NB4 (cell line): ENCODE measurements around the gene DRC7.

Source experiments
- DNase-seq: peaks from one replicate; pipeline ENCODE4 v3.0.0; 2010; ENCODE audit warnings: low read depth
- H3K4me3 ChIP-seq: one replicate; pipeline ENCODE4 v1.5.1; 2011; ENCODE audit warnings: mild to moderate bottlenecking, low read depth, low read length, moderate library complexity
- CTCF ChIP-seq: IDR thresholded peaks from one replicate; pipeline ENCODE4 v1.5.1; 2012; ENCODE audit warnings: low read depth, low read length
- MAX ChIP-seq: IDR thresholded peaks from 2 replicates; pipeline ENCODE4 v1.6.1; 2011; ENCODE audit warnings: low read depth, low read length
- MYC ChIP-seq: IDR thresholded peaks from 2 replicates; pipeline ENCODE4 v1.6.1; 2011; ENCODE audit warnings: low read depth, low read length
- POLR2A ChIP-seq: IDR thresholded peaks from 2 replicates; pipeline ENCODE4 v1.6.1; 2011; ENCODE audit warnings: mild to moderate bottlenecking; ENCODE audit not compliant: insufficient read length; ENCODE audit errors: extremely low read depth

The DRC7 gene

GRCh38 chr16:57653936-57654335 lies 40.7 kb upstream of the DRC7 start:
- no peak overlapping the region for H3K4me3 ChIP-seq
- TF ChIP-seq POLR2A (no peak), MYC (no peak), CTCF (no peak), MAX (no peak)
- DNase-seq: no peak

- TF ChIP-seq MYC: no peak
- TF ChIP-seq CTCF: no peak
- no peak for TF ChIP-seq POLR2A
- TF ChIP-seq MAX: no peak
- DNase-seq: no peak
These were observed 38.2 kb upstream of the DRC7 start for GRCh38 chr16:57656342-57656955.

GRCh38 chr16:57657228-57657627 lies 37.4 kb upstream of the DRC7 start:
- no peak for DNase-seq
- TF ChIP-seq MAX: no peak
- no peak for TF ChIP-seq CTCF
- TF ChIP-seq MYC: no peak
- H3K4me3 ChIP-seq: no peak overlapping the region

More at GRCh38 chr16:57656342-57656955, 38.2 kb upstream of the DRC7 start:
- no peak overlapping the region for H3K4me3 ChIP-seq

DNA sequence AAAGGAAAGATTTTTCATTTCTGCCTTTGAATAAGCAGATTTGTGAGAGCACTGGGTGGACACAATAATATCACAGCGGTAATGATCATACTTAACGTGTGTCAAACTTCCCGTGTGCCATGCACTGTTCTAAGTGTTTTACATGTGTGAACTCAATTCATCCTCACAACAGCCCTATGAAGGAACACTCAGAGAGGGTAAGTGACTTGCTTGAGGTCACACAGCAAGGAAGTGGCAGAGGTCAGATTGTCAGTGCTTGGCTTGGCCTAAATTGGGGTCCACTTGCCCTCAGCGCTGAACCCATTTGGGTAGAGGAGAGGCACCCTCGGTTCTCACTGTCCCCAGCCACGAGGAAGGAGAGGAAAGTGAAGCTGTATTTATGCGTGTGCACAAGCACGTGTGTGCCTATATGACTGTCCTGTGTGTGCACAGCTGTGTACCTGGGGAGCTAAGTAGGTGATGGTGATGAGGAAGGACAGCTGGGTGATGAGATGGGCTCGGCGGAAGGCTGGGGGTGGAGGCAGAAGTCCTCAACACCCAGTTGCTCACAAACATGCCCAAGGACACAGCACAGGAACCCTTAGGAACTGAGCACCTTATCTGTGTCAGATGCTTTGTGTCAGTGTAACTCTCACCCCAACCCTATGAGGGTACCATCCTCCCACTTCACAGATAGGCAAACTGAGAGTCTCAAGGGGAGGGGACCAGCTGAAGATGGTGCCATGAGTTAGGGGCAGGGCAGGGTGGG lies 36.3 kb upstream of the DRC7 start:
- no peak for TF ChIP-seq CTCF
- TF ChIP-seq MYC: no peak
- TF ChIP-seq MAX: no peak
- no peak for TF ChIP-seq POLR2A
- H3K4me3 ChIP-seq: no peak overlapping the region
- no peak for DNase-seq

DNA sequence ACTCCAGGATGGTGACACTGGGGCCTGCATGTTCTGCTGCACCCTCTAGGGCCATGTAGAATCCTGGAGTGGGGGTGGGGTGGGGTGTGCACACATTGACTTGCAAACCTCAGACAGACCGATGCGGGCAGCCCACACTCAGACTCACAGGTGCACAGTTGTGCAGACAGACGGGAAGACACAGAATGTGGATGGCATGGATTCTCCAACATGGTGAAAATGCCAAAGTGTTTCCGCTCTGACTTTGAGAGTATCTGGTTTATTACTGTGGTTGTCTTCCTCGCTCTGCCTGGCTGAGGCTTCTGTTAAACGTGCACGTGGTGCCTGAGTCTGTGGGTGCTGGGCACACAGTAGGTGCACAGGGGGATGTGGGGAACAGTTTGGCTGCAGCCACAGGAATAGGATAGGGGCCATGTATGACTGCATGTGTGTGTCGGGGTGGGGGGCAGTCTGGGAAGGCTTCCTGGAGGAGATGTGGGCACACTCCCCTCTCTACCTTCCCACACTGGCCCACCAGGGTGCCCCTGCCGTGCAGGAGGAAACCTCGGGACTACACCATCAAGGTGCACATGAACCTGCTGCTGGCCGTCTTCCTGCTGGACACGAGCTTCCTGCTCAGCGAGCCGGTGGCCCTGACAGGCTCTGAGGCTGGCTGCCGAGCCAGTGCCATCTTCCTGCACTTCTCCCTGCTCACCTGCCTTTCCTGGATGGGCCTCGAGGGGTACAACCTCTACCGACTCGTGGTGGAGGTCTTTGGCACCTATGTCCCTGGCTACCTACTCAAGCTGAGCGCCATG lies 35.5 kb upstream of the DRC7 start:
- DNase-seq: no peak
- no peak overlapping the region for H3K4me3 ChIP-seq
- TF ChIP-seq MYC (no peak), MAX (no peak), POLR2A (no peak), CTCF (no peak)
